WTC11 (cell line): ENCODE measurements around the gene RXRA. TPM values are rescaled to one million over a fixed set of nuclear protein-coding genes. Genes with fewer than 3 reads are reported as not detected.

Experiments used
- ATAC-seq: fragments of 200-7000 bp; cut with Tn5 transposase; 2 replicates; pipeline ENCODE4 v1.10.0; 2021; ENCODE audit warnings: mild to moderate bottlenecking, moderate library complexity
- CTCF ChIA-PET: fragments of 300-600 bp; sonication (Branson Sonifier 250); formaldehyde crosslinking; loops from one replicate; lab custom pipeline; 2021; ENCODE audit warnings: antibody characterized with exemption; lab: Charles Lee
- POLR2A ChIA-PET: fragments of 350-600 bp; sonication (Branson Sonifier 250); formaldehyde crosslinking; loops from one replicate; lab custom pipeline; 2021; ENCODE audit warnings: antibody characterized with exemption; lab: Charles Lee
- DNase-seq: peaks from one replicate; pipeline ENCODE4 v3.0.0; 2021; ENCODE audit warnings: low spot score
- H3K27ac Mint-ChIP-seq: 2 replicates; pipeline ENCODE4 v1.8.0; 2021; ENCODE audit warnings: mixed read lengths
- H3K27me3 Mint-ChIP-seq: 2 replicates; pipeline ENCODE4 v1.8.0; 2021; ENCODE audit warnings: low read depth, mild to moderate bottlenecking, moderate library complexity, mixed read lengths
- H3K36me3 Mint-ChIP-seq: 2 replicates; pipeline ENCODE4 v1.8.0; 2021; ENCODE audit warnings: mixed read lengths
- H3K4me1 Mint-ChIP-seq: 2 replicates; pipeline ENCODE4 v1.8.0; 2022; ENCODE audit warnings: mixed read lengths
- H3K4me3 Mint-ChIP-seq: 2 replicates; pipeline ENCODE4 v1.8.0; 2021; ENCODE audit warnings: mild to moderate bottlenecking, moderate library complexity, mixed read lengths
- H3K9me3 Mint-ChIP-seq: 2 replicates; pipeline ENCODE4 v1.8.0; 2021; ENCODE audit warnings: mixed read lengths
- EMX1 ChIP-seq: fragments of 250-450 bp; sonication (Bioruptor Pico); IDR thresholded peaks from 2 replicates; pipeline ENCODE4 v1.8.0; 2021; ENCODE audit warnings: mild to moderate bottlenecking
- FOXJ3 ChIP-seq: sonication (generic); formaldehyde crosslinking; IDR thresholded peaks from 2 replicates; pipeline ENCODE4 v1.9.0; 2021; ENCODE audit warnings: missing genetic modification reagents, mild to moderate bottlenecking, borderline replicate concordance
- FOXK1 ChIP-seq: sonication (generic); formaldehyde crosslinking; IDR thresholded peaks from 2 replicates; pipeline ENCODE4 v1.8.0; 2022; ENCODE audit warnings: mild to moderate bottlenecking, moderate library complexity, missing genetic modification reagents
- GABPB1 ChIP-seq: sonication (generic); formaldehyde crosslinking; IDR thresholded peaks from 2 replicates; pipeline ENCODE4 v1.8.1; 2023; ENCODE audit warnings: mild to moderate bottlenecking, missing genetic modification reagents
- JAZF1 ChIP-seq: fragments of 250-450 bp; sonication (Bioruptor Pico); IDR thresholded peaks from 2 replicates; pipeline ENCODE4 v1.9.0; 2021; ENCODE audit warnings: moderate library complexity, mild to moderate bottlenecking, inconsistent platforms
- KAT7 ChIP-seq: sonication (generic); formaldehyde crosslinking; IDR thresholded peaks from 2 replicates; pipeline ENCODE4 v1.8.1; 2023; ENCODE audit warnings: missing genetic modification reagents, mild to moderate bottlenecking, borderline replicate concordance
- NFATC4 ChIP-seq: fragments of 250-450 bp; sonication (Bioruptor Pico); IDR thresholded peaks from 2 replicates; pipeline ENCODE4 v1.9.0; 2021; ENCODE audit warnings: mild to moderate bottlenecking
- NFYB ChIP-seq: sonication (generic); formaldehyde crosslinking; conservative IDR thresholded peaks from 2 replicates; pipeline ENCODE4 v1.8.0; 2022; ENCODE audit warnings: low read depth, missing genetic modification reagents
- NR2C2 ChIP-seq: sonication (generic); formaldehyde crosslinking; IDR thresholded peaks from 2 replicates; pipeline ENCODE4 v1.8.0; 2022; ENCODE audit warnings: mild to moderate bottlenecking, missing genetic modification reagents
- SMAD4 ChIP-seq: sonication (generic); formaldehyde crosslinking; IDR thresholded peaks from 2 replicates; pipeline ENCODE4 v1.8.0; 2022; ENCODE audit warnings: mild to moderate bottlenecking, missing genetic modification reagents
- ZNF219 ChIP-seq: sonication (generic); formaldehyde crosslinking; IDR thresholded peaks from 2 replicates; pipeline ENCODE4 v1.8.0; 2023; ENCODE audit warnings: missing genetic modification reagents, mild to moderate bottlenecking, borderline replicate concordance
- ZNF416 ChIP-seq: fragments of 250-450 bp; sonication (Bioruptor Pico); IDR thresholded peaks from 2 replicates; pipeline ENCODE4 v1.9.0; 2021; ENCODE audit warnings: mild to moderate bottlenecking, inconsistent platforms
- ZNF671 ChIP-seq: fragments of 250-450 bp; sonication (Bioruptor Pico); IDR thresholded peaks from 2 replicates; pipeline ENCODE4 v1.8.0; 2021; ENCODE audit warnings: mild to moderate bottlenecking
- total RNA-seq: library from RNA; stranded (reverse); gene quantifications from 3 replicates; pipeline ENCODE4 v1.2.3, GENCODE V29; 2021
- TF ChIP-seq, protein P1 (sequence below): sonication (generic); formaldehyde crosslinking; IDR thresholded peaks from 2 replicates; pipeline ENCODE4 v1.8.1; 2022; ENCODE audit warnings: mild to moderate bottlenecking, missing genetic modification reagents, moderate library complexity, borderline replicate concordance
- TF ChIP-seq, protein P2 (sequence below): sonication (generic); formaldehyde crosslinking; IDR thresholded peaks from 2 replicates; pipeline ENCODE4 v1.8.1; 2023; ENCODE audit warnings: mild to moderate bottlenecking, missing genetic modification reagents, moderate library complexity
- TF ChIP-seq, protein P3 (sequence below): sonication (generic); formaldehyde crosslinking; IDR thresholded peaks from 2 replicates; pipeline ENCODE4 v1.8.0; 2022; ENCODE audit warnings: mild to moderate bottlenecking, missing genetic modification reagents
- TF ChIP-seq, protein P4 (sequence below): sonication (generic); formaldehyde crosslinking; IDR thresholded peaks from 2 replicates; pipeline ENCODE4 v1.8.0; 2023; ENCODE audit warnings: mild to moderate bottlenecking, missing genetic modification reagents
- TF ChIP-seq, protein P5 (sequence below): fragments of 250-450 bp; sonication (Bioruptor Pico); IDR thresholded peaks from 2 replicates; pipeline ENCODE4 v1.8.0; 2021; ENCODE audit warnings: mild to moderate bottlenecking
- TF ChIP-seq, protein P6 (sequence below): sonication (generic); formaldehyde crosslinking; IDR thresholded peaks from 2 replicates; pipeline ENCODE4 v1.8.1; 2022; ENCODE audit warnings: low read depth, mild to moderate bottlenecking, moderate library complexity, missing genetic modification reagents, borderline replicate concordance

Gene RXRA
- total RNA-seq, 1 experiment from 2014 or later: 27.5 TPM

DNA sequence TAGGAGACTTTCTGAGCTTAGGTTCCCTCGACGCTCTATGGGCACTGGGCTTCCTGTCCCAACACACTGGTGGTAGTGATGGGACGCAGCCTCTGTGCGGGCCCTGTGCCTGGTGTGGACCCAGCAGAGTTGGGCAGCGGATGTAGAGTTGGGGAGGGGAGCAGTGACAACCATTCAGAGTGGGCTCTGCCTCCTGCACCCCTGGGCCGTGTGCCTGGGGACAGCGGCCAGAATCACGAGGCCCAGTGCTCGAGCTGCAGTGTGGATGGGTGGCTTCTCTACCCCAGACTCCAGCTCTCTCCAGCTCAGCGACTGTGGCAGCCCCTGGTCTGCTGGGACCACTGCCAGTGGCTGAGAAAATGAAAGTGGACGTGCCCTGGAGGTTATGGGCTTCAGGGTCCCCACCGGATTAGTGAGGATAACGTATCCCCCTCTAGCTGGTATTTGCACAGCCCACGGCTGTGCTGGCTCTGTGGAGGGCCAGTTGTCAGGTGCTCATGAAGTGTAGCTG is 18.6 kb downstream of the RXRA start:
- Mint-ChIP-seq H3K4me1 (no peaks in the 10 kb centered on the region), H3K4me3 (no peak overlapping the region), H3K36me3 (no peaks in the 10 kb centered on the region), H3K9me3 (no peaks in the 10 kb centered on the region), H3K27me3 (no peaks in the 10 kb centered on the region), H3K27ac (peak overlapping the region; percentile 45; the same call in 1 of the 2 replicates)
- POLR2A ChIA-PET: no interaction called here
- DNase-seq: no peak
- TF ChIP-seq FOXK1 (CRISPR knock-in tag): no peak
- TF ChIP-seq, protein P1, sequence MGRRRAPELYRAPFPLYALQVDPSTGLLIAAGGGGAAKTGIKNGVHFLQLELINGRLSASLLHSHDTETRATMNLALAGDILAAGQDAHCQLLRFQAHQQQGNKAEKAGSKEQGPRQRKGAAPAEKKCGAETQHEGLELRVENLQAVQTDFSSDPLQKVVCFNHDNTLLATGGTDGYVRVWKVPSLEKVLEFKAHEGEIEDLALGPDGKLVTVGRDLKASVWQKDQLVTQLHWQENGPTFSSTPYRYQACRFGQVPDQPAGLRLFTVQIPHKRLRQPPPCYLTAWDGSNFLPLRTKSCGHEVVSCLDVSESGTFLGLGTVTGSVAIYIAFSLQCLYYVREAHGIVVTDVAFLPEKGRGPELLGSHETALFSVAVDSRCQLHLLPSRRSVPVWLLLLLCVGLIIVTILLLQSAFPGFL (CRISPR knock-in tag): no peak
- TF ChIP-seq, protein P2, sequence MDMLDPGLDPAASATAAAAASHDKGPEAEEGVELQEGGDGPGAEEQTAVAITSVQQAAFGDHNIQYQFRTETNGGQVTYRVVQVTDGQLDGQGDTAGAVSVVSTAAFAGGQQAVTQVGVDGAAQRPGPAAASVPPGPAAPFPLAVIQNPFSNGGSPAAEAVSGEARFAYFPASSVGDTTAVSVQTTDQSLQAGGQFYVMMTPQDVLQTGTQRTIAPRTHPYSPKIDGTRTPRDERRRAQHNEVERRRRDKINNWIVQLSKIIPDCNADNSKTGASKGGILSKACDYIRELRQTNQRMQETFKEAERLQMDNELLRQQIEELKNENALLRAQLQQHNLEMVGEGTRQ (CRISPR knock-in tag): no peak
- no peak for TF ChIP-seq KAT7 (CRISPR knock-in tag)
- TF ChIP-seq NFATC4 (CRISPR knock-in tag): no peak
- TF ChIP-seq FOXJ3: no peak
- no peak for TF ChIP-seq ZNF671 (CRISPR knock-in tag)
- no peak for TF ChIP-seq NR2C2 (CRISPR knock-in tag)
- TF ChIP-seq ZNF219: no peak
- TF ChIP-seq, protein P3, sequence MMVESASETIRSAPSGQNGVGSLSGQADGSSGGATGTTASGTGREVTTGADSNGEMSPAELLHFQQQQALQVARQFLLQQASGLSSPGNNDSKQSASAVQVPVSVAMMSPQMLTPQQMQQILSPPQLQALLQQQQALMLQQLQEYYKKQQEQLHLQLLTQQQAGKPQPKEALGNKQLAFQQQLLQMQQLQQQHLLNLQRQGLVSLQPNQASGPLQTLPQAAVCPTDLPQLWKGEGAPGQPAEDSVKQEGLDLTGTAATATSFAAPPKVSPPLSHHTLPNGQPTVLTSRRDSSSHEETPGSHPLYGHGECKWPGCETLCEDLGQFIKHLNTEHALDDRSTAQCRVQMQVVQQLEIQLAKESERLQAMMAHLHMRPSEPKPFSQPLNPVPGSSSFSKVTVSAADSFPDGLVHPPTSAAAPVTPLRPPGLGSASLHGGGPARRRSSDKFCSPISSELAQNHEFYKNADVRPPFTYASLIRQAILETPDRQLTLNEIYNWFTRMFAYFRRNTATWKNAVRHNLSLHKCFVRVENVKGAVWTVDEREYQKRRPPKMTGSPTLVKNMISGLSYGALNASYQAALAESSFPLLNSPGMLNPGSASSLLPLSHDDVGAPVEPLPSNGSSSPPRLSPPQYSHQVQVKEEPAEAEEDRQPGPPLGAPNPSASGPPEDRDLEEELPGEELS (CRISPR knock-in tag): no peak
- TF ChIP-seq, all 79 proteins: peak for 0
- ATAC-seq: no peak
- CTCF ChIA-PET: interaction anchor here (0.6 to 1.4 kb wide), 6 partner anchors 11 to 312 kb away, joined by 3 to 4 read pairs (median 3); no protein-coding TSS in a partner anchor

DNA sequence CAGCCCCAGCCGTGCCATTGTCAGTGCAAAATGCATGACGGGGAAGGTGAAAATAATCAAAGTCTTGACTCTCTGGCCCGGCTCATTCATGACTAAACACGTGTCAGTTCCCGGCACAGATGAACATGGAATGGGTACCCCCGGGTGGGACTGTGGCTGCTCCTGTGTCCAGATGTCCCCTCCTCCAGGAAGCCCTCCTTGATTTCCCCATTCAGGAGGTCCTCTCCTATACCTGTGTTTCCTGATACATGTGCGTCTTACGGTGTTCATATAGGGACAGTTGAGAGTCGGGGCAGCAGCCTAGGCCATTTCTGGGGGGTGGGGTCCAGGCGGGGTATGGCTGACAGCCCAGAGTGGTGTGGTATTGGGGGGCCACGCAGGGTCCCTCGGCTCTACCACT is 19.5 kb downstream of the RXRA start:
- H3K36me3 Mint-ChIP-seq: no peaks in the 10 kb centered on the region
- no peak for DNase-seq
- ChIA-PET POLR2A (no interaction called here), CTCF (interaction anchor here (1.4 kb wide), 2 partner anchors 10 to 16 kb away, joined by 3 to 4 read pairs; no protein-coding TSS in a partner anchor)
- H3K9me3 Mint-ChIP-seq: no peaks in the 10 kb centered on the region
- no peak for ATAC-seq
- no peaks in the 10 kb centered on the region for H3K27me3 Mint-ChIP-seq
- H3K4me1 Mint-ChIP-seq: 0 out of 2 replicates have a peak, but pooled peaks cover under 1% of the 10 kb centered on the region
- no peak overlapping the region for H3K4me3 Mint-ChIP-seq
- TF ChIP-seq SMAD4 (CRISPR knock-in tag) (no peak), ZNF416 (no peak), JAZF1 (CRISPR knock-in tag) (no peak), GABPB1 (no peak), NFYB (CRISPR knock-in tag) (no peak), EMX1 (CRISPR knock-in tag) (no peak), ZNF219 (no peak)
- TF ChIP-seq, protein P4, sequence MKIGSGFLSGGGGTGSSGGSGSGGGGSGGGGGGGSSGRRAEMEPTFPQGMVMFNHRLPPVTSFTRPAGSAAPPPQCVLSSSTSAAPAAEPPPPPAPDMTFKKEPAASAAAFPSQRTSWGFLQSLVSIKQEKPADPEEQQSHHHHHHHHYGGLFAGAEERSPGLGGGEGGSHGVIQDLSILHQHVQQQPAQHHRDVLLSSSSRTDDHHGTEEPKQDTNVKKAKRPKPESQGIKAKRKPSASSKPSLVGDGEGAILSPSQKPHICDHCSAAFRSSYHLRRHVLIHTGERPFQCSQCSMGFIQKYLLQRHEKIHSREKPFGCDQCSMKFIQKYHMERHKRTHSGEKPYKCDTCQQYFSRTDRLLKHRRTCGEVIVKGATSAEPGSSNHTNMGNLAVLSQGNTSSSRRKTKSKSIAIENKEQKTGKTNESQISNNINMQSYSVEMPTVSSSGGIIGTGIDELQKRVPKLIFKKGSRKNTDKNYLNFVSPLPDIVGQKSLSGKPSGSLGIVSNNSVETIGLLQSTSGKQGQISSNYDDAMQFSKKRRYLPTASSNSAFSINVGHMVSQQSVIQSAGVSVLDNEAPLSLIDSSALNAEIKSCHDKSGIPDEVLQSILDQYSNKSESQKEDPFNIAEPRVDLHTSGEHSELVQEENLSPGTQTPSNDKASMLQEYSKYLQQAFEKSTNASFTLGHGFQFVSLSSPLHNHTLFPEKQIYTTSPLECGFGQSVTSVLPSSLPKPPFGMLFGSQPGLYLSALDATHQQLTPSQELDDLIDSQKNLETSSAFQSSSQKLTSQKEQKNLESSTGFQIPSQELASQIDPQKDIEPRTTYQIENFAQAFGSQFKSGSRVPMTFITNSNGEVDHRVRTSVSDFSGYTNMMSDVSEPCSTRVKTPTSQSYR (CRISPR knock-in tag): no peak
- TF ChIP-seq, protein P5, sequence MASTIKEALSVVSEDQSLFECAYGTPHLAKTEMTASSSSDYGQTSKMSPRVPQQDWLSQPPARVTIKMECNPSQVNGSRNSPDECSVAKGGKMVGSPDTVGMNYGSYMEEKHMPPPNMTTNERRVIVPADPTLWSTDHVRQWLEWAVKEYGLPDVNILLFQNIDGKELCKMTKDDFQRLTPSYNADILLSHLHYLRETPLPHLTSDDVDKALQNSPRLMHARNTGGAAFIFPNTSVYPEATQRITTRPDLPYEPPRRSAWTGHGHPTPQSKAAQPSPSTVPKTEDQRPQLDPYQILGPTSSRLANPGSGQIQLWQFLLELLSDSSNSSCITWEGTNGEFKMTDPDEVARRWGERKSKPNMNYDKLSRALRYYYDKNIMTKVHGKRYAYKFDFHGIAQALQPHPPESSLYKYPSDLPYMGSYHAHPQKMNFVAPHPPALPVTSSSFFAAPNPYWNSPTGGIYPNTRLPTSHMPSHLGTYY (CRISPR knock-in tag): no peak
- TF ChIP-seq, protein P6, sequence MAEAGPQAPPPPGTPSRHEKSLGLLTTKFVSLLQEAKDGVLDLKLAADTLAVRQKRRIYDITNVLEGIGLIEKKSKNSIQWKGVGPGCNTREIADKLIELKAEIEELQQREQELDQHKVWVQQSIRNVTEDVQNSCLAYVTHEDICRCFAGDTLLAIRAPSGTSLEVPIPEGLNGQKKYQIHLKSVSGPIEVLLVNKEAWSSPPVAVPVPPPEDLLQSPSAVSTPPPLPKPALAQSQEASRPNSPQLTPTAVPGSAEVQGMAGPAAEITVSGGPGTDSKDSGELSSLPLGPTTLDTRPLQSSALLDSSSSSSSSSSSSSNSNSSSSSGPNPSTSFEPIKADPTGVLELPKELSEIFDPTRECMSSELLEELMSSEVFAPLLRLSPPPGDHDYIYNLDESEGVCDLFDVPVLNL (CRISPR knock-in tag): no peak
- H3K27ac Mint-ChIP-seq: no peak overlapping the region
